K562 (cell line): Measurements from ENCODE around the gene ACOT7. TPM values are rescaled to one million over a fixed set of nuclear protein-coding genes. Genes with fewer than 3 reads are reported as not detected.
A peak's percentile ranks its signal among the peaks of the same experiment; 100 is the strongest.

Source experiments
- ADNP ChIP-seq: fragments of 200-800 bp; sonication (Bioruptor generic); IDR thresholded peaks from 2 replicates; pipeline ENCODE4 v1.6.1; 2016; ENCODE audit warnings: missing genetic modification characterization, missing compliant biosample characterization
- CTBP1 ChIP-seq: fragments of 450-650 bp; IDR thresholded peaks from 2 replicates; pipeline ENCODE4 v1.6.1; 2016; ENCODE audit warnings: borderline replicate concordance
- ETV6 ChIP-seq, 3 experiments: fragments of 150-350 bp in 1 of 3; sonication (generic) in 1 of 3; formaldehyde crosslinking in 1 of 3; IDR thresholded peaks; 2 replicates each; pipeline versions ENCODE4 v1.6.1 to v1.8.0; 2014 to 2022; ENCODE audit warnings: borderline replicate concordance in 2 of 3, low read depth in 2 of 3, antibody characterized with exemption in 1 of 3, low read length in 1 of 3, mild to moderate bottlenecking in 1 of 3, missing genetic modification reagents in 1 of 3
- HNRNPH1 ChIP-seq: fragments of 200-400 bp; formaldehyde crosslinking; optimal IDR thresholded peaks from 2 replicates; pipeline ENCODE3; 2017; ENCODE audit warnings: low read depth, mild to moderate bottlenecking, low read length, moderate library complexity
- PCBP1 ChIP-seq: fragments of 200-400 bp; formaldehyde crosslinking; IDR thresholded peaks from 2 replicates; pipeline ENCODE4 v1.6.1; 2018; ENCODE audit warnings: mild to moderate bottlenecking, low read depth, low read length; ENCODE audit not compliant: poor library complexity, severe bottlenecking
- ZNF174 ChIP-seq: fragments of 250-450 bp; sonication (Bioruptor Pico); IDR thresholded peaks from 2 replicates; pipeline ENCODE4 v1.4.0; 2020; ENCODE audit warnings: mild to moderate bottlenecking
- polyA plus RNA-seq, 8 experiments: library from polyadenylated mRNA; depleted of rRNA in 4 of 8; stranded (reverse) in 5 of 8; unstranded in 3 of 8; fragments of >200 nt; fragmentation: Nextera tagmentation in 2 of 8; fragmentation: Illumina TruSeq in 1 of 8; extraction: Ambion mirVana in 2 of 8; extraction: Trizol in 1 of 8; gene quantifications; 2 replicates each; pipeline versions ENCODE4 v1.2.1 to v1.2.3, GENCODE V29; 2011 to 2014; ENCODE audit warnings: inconsistent platforms in 1 of 8, missing spikeins in 1 of 8
- total RNA-seq, 7 experiments: library from RNA; depleted of rRNA in 6 of 7; stranded (reverse); fragments of >200 nt in 6 of 7; fragmentation: Illumina TruSeq in 2 of 7; extraction: Trizol in 2 of 7; gene quantifications; 2 replicates each; pipeline versions ENCODE4 v1.2.1 to v1.2.3, GENCODE V29; 2011 to 2021; ENCODE audit warnings: low replicate concordance in 1 of 7
- TF ChIP-seq, protein P1 (sequence below): fragments of 450-650 bp; IDR thresholded peaks from 2 replicates; pipeline ENCODE4 v1.6.1; 2018; ENCODE audit warnings: mild to moderate bottlenecking, low read depth; ENCODE audit not compliant: partially characterized antibody
- TF ChIP-seq, protein P2 (sequence below): fragments of 250-450 bp; sonication (Bioruptor Pico); IDR thresholded peaks from 2 replicates; pipeline ENCODE4 v1.6.1; 2021; ENCODE audit warnings: mild to moderate bottlenecking
- TF ChIP-seq, protein P3 (sequence below): fragments of 250-450 bp; sonication (Bioruptor Pico); IDR thresholded peaks from 2 replicates; pipeline ENCODE4 v1.5.0; 2020; ENCODE audit warnings: mild to moderate bottlenecking, borderline replicate concordance
- TF ChIP-seq, protein P4 (sequence below), 2 experiments: fragments of 450-650 bp; IDR thresholded peaks; 2 replicates each; pipeline ENCODE4 v1.6.1; 2016; ENCODE audit warnings: mild to moderate bottlenecking in 2 of 2, borderline replicate concordance in 1 of 2, low read depth in 1 of 2, moderate library complexity in 1 of 2
- TF ChIP-seq, protein P5 (sequence below): IDR thresholded peaks from 2 replicates; pipeline ENCODE4 v1.6.1; 2014; ENCODE audit warnings: antibody characterized with exemption

Gene ACOT7
- total and polyA plus RNA-seq, 9 of the 15 experiments (the other 6 are each of a cell fraction or from before 2014, with no cell fraction given) = 7.0 to 92.6 (median 37.2) TPM

DNA sequence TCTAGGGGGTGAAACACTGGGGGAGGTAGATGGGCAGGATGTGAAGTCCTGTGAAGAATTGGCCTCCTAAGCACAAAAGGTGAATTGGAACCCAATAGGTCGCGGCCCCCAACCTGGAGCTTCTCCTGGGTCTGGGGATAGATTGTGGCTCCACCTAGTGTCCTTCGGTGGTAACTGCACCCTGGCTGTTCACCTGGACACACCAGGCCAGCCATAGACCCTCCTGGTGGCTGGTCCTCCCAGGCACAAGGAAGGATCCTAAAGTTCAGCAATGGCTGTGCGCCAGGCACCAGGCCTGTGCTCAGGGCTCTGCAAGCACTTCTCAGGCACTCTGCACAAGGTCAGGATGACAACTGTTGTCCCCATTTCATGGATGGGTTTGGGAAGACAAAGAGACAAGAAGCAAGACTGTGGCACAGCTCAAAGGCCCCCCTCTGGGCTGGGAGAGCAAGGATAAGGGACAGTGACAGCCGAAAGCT is 44.5 kb upstream of the ACOT7 start (continued):
- TF ChIP-seq, protein P1, sequence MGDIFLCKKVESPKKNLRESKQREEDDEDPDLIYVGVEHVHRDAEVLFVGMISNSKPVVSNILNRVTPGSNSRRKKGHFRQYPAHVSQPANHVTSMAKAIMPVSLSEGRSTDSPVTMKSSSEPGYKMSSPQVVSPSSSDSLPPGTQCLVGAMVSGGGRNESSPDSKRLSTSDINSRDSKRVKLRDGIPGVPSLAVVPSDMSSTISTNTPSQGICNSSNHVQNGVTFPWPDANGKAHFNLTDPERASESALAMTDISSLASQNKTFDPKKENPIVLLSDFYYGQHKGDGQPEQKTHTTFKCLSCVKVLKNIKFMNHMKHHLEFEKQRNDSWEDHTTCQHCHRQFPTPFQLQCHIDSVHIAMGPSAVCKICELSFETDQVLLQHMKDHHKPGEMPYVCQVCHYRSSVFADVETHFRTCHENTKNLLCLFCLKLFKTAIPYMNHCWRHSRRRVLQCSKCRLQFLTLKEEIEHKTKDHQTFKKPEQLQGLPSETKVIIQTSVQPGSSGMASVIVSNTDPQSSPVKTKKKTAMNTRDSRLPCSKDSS = no peak
- TF ChIP-seq ETV6 (IDR thresholded peaks at IDR 0.05; ENCODE audit: borderline replicate concordance in 1 of 2, low read depth in 2 of 2, low read length in 1 of 2) (no peak), ETV6 (CRISPR knock-in tag; IDR thresholded peaks at IDR 0.05; ENCODE audit: borderline replicate concordance) (no peak), PCBP1 (no peak), CTBP1 (peak; percentile 69), ADNP (tag) (no peak), HNRNPH1 (no peak), ZNF174 (CRISPR knock-in tag) (no peak)
- TF ChIP-seq, protein P2, sequence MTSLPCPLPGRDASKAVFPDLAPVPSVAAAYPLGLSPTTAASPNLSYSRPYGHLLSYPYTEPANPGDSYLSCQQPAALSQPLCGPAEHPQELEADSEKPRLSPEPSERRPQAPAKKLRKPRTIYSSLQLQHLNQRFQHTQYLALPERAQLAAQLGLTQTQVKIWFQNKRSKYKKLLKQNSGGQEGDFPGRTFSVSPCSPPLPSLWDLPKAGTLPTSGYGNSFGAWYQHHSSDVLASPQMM = no peak
- TF ChIP-seq, protein P3, sequence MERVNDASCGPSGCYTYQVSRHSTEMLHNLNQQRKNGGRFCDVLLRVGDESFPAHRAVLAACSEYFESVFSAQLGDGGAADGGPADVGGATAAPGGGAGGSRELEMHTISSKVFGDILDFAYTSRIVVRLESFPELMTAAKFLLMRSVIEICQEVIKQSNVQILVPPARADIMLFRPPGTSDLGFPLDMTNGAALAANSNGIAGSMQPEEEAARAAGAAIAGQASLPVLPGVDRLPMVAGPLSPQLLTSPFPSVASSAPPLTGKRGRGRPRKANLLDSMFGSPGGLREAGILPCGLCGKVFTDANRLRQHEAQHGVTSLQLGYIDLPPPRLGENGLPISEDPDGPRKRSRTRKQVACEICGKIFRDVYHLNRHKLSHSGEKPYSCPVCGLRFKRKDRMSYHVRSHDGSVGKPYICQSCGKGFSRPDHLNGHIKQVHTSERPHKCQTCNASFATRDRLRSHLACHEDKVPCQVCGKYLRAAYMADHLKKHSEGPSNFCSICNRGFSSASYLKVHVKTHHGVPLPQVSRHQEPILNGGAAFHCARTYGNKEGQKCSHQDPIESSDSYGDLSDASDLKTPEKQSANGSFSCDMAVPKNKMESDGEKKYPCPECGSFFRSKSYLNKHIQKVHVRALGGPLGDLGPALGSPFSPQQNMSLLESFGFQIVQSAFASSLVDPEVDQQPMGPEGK (CRISPR knock-in tag) = no peak
- TF ChIP-seq, protein P4, sequence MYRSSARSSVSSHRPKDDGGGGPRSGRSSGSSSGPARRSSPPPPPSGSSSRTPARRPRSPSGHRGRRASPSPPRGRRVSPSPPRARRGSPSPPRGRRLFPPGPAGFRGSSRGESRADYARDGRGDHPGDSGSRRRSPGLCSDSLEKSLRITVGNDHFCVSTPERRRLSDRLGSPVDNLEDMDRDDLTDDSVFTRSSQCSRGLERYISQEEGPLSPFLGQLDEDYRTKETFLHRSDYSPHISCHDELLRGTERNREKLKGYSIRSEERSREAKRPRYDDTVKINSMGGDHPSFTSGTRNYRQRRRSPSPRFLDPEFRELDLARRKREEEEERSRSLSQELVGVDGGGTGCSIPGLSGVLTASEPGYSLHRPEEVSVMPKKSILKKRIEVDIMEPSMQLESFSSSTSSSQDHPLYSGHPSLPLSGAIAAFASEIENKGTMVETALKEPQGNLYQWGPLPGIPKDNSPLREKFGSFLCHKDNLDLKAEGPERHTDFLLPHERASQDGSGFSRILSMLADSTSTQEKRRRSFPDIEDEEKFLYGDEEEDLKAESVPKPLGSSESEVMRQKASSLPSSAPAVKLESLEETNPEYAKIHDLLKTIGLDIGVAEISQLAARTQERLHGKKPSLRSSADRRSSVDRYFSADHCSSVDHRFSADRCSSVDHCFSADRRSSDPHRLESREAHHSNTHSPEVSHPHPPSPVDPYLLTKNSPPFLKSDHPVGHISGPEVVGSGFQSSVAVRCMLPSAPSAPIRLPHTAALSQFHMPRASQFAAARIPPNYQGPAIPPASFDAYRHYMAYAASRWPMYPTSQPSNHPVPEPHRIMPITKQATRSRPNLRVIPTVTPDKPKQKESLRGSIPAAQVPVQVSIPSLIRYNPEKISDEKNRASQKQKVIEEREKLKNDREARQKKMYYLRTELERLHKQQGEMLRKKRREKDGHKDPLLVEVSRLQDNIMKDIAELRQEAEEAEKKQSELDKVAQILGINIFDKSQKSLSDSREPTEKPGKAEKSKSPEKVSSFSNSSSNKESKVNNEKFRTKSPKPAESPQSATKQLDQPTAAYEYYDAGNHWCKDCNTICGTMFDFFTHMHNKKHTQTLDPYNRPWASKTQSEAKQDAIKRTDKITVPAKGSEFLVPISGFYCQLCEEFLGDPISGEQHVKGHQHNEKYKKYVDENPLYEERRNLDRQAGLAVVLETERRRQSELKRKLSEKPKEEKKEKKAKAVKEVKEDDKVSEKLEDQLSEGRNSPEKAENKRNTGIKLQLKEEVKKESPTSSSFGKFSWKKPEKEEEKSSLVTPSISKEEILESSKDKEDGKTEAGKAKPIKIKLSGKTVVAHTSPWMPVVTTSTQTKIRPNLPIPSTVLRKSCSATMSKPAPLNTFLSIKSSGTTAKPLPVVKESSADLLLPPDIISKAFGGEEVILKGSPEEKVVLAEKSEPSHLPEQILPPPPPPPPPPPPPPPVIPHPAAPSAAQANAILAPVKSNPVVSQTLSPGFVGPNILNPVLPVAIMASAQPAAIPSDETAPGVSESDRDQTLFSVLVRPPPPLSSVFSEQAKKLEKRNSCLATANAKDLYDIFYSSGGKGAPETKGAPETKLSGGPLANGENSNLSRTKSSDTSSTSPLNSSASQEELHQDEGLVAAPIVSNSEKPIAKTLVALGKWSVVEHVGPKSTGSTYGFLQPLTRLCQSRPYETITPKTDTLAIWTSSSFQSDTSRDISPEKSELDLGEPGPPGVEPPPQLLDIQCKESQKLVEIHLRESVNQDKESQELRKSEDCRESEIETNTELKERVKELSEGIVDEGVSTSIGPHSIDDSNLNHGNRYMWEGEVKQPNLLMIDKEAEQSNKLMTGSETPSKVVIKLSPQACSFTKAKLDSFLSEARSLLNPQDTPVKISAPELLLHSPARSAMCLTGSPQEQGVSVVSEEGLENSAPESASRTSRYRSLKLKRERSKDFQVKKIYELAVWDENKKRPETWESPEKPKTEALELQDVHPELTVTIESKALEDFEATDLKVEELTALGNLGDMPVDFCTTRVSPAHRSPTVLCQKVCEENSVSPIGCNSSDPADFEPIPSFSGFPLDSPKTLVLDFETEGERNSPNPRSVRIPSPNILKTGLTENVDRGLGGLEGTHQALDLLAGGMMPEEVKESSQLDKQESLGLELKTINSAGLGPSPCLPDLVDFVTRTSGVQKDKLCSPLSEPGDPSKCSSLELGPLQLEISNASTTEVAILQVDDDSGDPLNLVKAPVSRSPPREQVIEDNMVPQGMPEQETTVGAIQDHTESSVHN (IDR thresholded peaks at IDR 0.05; ENCODE audit: borderline replicate concordance in 1 of 2, low read depth in 1 of 2) = no peak
- TF ChIP-seq, protein P5, sequence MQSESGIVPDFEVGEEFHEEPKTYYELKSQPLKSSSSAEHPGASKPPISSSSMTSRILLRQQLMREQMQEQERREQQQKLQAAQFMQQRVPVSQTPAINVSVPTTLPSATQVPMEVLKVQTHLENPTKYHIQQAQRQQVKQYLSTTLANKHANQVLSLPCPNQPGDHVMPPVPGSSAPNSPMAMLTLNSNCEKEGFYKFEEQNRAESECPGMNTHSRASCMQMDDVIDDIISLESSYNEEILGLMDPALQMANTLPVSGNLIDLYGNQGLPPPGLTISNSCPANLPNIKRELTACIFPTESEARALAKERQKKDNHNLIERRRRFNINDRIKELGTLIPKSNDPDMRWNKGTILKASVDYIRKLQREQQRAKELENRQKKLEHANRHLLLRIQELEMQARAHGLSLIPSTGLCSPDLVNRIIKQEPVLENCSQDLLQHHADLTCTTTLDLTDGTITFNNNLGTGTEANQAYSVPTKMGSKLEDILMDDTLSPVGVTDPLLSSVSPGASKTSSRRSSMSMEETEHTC = no peak
